CD4-positive, alpha-beta T cell treated with Interleukin-2 at 100 ng/mL for 4 hours (primary cell): ENCODE data around the gene BCL2.
A peak's percentile ranks its signal among the peaks of the same experiment; 100 is the strongest.
"Not testable (repeated sequence)": the region's sequence is repeated elsewhere in the genome, so short reads cannot be mapped to it uniquely, and the experiment has no call there.

Experiments used
- DNase-seq: peaks from one replicate; pipeline ENCODE4 v3.0.0-alpha.2; 2020; ENCODE audit warnings: low spot score

BCL2 gene

DNA sequence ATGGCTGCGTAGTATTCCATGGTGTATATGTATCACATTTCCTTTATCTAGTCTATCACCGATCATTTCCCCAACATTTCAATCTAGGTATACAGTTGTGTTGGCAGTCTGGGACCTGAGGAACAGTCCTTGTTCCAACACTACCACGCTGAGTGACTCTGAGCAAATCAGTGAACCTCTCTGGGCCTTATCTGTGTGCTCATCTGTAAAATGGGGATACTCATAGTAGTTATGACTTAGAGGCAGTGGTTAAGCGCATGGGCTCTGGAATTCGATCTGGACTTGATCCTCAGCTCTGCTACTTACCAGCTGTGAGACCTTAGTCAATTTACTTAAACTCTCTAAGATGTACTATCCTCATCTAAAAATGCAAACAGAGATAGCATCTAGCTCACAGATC lies 85.1 kb downstream of the BCL2 start:
- DNase-seq: no peak

GRCh38 chr18:63233334-63233733 lies 86.2 kb downstream of the BCL2 start:
- no peak for DNase-seq

DNA sequence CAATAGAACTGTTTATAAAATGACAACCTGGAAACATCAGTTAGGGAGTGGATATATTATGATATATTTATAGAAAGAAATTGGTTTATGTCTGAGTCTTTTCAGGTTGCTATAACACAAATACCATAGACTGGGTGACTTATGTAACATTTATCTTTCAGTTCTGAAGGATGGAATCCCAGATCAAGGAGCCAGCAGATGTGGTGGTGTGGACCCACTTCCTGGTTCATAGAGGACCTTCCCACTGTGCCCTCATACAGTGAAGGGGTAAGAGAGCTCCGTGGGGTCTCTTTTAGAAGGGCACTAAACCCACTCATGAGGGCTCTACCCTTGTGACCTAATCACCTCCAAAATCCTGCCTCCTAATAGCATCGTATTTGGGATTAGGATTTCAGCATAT lies 86.7 kb downstream of the BCL2 start:
- no peak for DNase-seq

- DNase-seq: no peak
Measured at GRCh38 chr18:63229971-63230370, 89.6 kb downstream of the BCL2 start.

DNA sequence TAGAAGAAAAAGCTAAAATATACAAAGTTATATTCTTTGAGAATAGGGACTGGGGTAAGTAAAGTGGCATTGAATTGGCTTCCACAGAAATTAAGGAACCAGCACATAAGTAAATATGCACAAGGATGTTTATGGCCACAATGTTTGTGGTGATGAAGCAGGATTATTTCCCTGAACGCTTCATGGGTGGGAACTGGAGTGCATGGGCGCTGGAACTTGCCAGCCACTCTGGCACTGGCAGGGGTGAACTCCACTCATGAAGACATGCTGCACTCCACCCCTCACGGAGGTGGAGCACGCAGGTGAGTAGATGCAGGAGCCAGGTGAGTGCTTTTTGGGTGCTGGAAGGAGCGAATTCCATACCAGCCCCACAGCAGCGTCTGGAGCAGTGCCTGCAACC lies 94.1 kb downstream of the BCL2 start:
- no peak for DNase-seq

DNA sequence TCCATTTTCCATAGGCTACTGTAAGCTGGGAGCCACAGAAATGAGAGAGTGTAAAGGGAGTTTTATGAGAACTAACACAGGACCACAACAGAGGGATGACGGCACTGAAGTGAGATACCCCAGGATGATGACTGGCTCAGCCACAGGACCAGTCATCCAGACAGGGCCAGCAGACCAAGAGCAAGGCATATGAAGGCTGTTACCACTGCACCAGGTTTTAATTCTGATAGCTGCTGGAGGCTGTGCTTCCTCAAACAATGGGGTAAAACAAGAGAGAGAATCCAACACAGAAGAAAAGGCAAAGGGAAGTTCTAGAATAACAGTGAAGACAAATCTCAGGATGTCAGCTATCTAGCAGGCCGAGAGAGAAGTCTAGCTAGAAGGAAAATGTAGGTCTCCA lies 94.9 kb downstream of the BCL2 start:
- peak; percentile 58 for DNase-seq

GRCh38 chr18:63223837-63224236 lies 95.7 kb downstream of the BCL2 start:
- no peak for DNase-seq

- DNase-seq: no peak
Measured at GRCh38 chr18:63220903-63221302, 98.7 kb downstream of the BCL2 start.

GRCh38 chr18:63218472-63218871 lies 101.1 kb downstream of the BCL2 start:
- DNase-seq: no peak

DNA sequence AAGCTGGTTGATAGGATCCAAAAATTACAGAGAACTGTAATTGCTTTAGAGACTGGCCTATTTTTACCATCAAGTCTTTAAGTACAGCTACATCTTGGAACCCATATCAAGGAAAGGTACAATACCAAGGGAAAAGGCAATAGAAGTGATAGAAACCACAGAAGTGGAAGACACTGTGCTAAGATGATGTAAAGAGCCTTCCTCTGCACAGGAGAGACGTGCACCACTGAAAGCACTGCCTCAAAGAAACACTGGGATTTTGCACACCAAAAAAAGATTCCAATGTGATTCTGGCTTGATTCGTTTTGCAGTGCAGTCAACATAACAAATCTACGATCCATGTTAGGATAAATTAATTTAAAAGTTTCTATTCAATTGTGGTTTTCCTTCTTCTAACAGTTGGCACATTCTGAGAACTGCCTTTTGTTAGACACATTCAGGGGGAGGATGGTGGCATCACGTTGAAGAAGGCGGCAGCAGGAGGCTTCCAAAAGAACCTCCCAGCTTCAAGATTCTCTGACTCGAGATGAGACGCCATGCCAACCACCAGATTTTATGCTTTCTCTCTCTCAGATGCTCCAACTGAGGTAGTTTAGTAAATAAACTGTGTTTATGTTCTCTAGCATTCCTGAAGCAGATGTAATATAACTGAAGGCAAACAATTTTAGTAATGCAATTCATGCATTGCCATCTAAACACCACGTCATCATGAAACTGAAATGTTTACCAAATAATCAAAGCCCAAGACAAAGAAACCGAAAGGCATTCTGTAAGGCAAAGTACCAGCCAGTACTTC lies 102.9 kb downstream of the BCL2 start:
- peak; percentile 69 for DNase-seq

- no peak for DNase-seq
Measured at GRCh38 chr18:63213936-63214671, 105.5 kb downstream of the BCL2 start.

DNA sequence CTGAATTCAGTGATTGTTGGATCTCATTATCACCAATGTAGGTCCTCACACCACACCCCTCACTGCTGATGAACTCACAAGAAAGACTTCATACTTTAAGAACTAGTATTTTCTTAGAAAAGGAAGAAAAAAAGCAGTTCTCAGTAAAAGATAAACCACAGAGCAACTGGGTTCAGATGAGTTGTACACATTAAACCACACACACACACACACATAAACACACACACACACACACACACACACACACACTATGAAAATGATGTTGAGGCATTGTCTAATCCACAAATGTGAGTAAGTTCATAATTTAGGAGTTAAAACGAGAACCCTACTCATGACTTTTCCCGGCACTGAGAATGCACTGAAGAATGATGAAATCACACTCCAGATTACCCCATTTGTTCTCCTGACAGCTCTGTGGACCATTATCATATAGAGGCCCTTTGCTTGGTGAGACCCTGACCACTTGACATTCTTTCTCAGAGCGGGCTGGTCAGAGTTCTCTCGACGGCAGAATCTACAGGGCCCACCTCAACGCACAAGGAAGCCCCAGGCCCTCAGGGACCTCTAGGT lies 106.2 kb downstream of the BCL2 start:
- peak; percentile 85 for DNase-seq

GRCh38 chr18:63210521-63210920 lies 109.0 kb downstream of the BCL2 start:
- DNase-seq: no peak

- no peak for DNase-seq
Measured at GRCh38 chr18:63208676-63209075, 110.9 kb downstream of the BCL2 start.

GRCh38 chr18:63207835-63208234 lies 111.7 kb downstream of the BCL2 start:
- DNase-seq: no peak

- DNase-seq: no peak
Measured at GRCh38 chr18:63207143-63207790, 112.3 kb downstream of the BCL2 start.

- no peak for DNase-seq
Measured at GRCh38 chr18:63206433-63207142, 113.0 kb downstream of the BCL2 start.

DNA sequence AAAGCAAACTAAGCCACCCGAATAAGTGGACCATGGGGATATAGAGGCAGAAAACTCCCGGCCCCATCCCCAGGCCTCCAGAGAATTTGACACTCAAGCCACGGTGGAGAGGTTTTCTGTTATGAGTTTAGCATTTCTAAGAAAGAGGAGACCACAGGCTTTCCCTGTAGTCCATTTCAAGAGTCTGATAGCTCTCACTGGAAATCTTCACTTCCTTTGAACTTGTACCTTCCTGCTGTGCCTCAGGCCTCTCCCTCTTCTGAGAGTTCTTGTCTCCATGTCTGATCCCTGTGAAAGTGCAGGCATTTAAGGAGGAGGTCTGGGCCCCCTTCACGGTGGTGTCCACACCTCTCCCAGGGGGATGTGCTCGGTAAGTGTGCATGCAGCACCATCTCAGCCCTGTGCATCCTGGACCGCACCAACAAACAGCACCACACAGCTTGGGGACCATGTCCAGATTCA lies 113.7 kb downstream of the BCL2 start:
- peak; percentile 78 for DNase-seq

GRCh38 chr18:63203497-63203896 lies 116.1 kb downstream of the BCL2 start:
- no peak for DNase-seq

DNA sequence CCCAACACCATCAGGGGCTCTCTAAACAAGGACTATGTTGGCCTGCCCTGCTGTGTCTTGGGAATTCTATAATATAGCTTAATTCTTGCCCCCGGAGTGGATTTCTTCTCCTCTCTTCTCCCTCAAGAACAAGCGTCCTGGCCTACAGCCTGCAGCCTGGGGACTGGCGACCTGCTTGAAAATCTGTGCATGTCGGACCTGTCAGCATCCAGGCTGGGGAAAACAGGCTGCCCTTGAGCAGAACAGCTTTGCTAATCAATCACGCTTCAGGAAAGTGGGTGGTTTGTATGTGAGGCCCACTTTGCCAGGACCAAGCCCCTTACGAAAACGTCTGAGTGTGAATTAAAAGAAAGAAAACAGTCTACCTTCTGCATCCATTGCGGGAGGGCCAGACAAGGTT lies 116.7 kb downstream of the BCL2 start:
- DNase-seq: no peak

- not testable (repeated sequence) for DNase-seq
Measured at GRCh38 chr18:63201456-63201855, 118.1 kb downstream of the BCL2 start.

DNA sequence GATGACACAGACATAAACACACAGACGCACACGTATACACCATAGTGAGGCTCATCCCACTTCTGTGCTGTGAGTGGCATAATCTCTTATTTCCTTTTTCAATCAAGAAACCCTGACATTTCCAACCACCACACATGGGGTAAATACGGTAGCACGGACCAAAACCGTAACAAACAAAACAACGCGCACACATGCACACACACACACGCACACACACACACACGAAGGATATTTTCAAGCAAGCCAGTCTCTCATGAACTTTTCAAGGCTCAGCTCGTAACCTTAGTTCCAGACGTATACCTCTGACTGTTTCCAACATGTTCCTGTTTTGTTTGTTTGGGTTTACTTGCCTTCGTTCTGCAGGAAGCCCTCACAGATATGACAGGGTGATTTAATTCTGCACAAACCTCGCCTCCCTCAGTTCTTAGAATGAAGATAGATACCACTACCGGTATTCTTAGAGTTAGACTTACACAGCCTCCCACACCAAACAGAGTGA lies 119.8 kb downstream of the BCL2 start:
- DNase-seq: peak; percentile 94
